HG03045 (cell line): ENCODE results near the gene KCNK10.

Experiments used
- ATAC-seq: cut with Tn5 transposase; IDR thresholded peaks from one replicate; pipeline ENCODE4 v1.9.1; 2021; ENCODE audit warnings: mild to moderate bottlenecking, moderate library complexity; ENCODE audit not compliant: unreplicated experiment

The KCNK10 gene

DNA sequence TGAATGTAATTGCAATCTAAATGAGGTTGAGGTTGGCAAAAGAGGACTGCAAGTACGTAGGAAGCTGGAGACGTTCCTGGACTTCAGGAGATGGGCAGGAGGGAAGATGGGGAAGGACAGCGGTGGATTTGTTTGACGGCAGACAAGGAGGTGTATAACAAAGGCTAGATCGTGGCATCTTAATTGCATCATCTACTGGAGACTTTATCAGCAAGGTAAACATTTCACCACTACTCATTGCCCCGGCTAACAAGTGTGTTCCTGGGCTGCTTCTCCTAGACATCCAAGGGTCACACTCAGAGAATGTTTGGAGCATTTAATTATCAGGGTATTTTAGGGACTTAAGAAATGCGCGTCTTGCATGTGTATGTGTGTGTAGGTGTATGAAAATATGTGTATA is 128.5 kb downstream of the KCNK10 start:
- ATAC-seq = no peak

DNA sequence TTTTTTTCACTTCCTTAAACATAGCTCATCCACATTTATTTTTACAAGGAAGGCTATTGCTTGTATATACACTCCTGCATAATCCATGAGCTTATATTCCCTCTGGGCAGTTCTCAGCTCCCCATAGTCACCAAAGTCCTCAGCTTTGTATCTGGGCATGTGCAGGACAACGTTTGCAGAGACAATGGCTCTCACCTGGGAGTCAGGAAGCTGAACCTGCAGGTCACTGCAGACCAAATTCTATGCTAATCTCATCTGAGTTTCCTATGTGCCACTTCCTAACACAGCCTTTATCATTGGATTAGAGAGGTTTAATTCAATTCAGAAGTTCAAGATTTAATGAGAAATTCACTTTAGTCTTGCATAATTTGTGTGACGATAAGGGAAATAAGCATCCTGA is 131.5 kb downstream of the KCNK10 start:
- ATAC-seq = no peak

DNA sequence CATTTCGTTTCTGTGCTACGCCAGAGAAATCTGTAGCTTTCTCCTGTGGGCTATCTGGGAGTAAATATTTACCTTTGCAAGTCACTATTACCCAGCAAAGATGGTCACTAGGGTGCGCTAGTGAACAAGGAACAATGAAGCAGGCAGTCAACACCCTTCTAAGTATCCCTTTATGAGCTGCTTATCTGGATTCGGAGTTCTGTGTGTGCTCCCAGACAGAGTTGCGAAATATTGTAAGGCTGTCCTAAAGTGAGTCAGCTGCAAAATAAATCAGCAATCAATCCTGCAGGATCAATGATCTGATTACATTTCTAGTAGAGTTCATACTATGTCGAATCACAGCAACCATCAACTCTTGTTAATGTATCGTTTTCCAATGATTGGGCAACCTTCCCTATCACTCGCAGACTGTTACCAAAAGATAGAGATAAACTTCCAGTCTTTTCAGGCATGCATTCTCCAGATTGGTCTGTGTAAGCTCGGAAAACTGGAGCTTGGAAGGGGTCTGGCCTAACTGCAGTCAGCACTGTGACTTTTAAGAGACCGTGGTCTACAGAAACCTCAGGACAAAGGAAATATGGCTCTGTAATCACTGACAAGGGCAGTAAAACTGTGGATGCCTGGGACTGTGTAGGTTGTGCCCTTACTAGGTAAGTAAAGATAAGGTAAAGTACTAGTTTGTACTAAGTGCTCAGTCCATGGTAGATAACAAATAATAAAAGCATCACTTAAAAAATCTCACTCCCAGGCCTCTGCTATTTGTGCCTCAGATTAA is 133.5 kb downstream of the KCNK10 start:
- no peak for ATAC-seq

DNA sequence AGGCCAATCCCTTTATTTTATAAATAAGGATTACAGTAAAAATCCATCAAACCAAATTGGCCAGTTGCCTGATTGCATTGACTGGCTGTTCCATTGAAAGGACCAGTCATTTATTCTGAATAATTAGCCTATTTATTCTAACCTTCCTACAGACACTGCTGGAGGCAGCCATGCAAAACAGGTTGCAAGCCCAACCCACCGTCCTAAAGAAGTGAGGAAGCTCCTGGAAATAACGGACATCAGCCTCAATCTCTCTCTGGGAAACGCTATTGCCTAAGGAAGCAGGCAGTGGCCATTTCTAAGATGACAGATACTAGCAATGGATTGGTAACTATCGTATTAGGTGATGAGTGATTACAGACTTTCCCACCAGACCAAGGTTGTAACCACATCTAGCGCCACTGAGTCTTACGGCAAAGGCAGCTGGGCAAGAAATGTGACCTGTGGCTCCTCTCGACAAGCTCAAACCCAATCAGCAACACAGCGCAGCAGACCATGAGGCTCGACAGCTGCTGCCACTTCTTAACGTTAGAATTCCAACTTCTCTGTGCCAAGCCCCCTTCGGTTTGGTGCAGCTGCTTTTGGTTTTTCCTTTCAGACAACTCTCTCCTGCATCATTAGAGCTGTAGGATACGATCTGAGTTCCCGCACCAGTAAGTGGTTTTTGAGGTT is 134.2 kb downstream of the KCNK10 start:
- no peak for ATAC-seq

DNA sequence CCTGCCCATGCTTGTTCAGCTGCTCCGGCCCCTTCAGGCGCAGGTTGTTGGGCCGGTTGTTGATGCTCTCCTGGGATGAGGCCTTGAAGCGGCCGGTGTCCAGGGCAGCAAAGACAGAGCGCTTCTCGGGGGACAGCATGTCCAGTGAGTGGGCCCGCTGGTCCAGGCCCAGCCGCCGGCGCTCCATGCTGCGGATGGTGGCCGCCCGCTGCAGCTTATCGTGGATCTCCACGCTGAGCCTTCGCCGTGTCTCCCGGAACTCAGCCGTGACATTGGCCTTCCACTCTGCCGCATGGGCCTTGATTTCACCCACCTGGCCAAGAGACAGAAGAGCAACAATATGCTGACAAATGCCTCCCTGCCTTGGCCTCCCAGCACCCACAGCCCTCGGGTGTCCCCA is 137.2 kb downstream of the KCNK10 start:
- no peak for ATAC-seq

DNA sequence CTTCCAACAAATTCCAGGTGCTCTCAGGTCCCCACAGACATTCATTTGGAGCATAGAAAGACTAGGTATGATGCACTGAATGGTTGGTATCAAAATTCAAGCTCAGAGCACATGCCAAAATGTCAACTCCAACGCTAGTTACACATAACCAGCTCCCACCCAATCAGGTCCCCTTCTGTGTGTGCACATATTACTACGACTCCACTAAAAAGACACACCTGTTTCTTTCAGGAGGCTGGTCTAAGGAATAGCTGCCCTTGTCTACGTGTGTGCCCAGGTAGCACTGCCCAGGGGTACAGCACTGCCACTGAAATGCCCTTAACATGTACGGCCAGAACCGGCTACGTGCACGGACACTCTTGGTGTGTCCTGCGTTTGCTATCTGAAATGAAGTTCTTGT is 138.1 kb downstream of the KCNK10 start:
- no peak for ATAC-seq

DNA sequence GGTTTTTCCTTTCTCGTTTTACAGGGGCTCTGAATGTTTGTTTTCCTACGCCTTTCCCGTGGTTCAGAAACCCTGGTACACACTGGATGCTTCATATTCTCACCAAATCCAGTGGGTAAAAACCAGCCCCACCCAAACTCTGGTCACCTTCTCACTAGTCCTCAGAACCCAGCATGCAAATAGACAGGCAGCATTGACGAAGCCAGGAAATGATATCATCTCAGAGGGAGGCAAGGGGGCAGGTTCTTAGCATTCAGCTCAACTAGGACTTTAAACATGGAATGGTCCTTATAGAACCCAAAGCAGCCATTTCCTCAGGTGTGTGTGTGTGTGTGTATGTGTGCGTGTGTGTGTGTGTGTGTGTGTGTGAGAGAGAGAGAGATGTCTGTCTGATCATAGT is 142.0 kb downstream of the KCNK10 start:
- no peak for ATAC-seq

DNA sequence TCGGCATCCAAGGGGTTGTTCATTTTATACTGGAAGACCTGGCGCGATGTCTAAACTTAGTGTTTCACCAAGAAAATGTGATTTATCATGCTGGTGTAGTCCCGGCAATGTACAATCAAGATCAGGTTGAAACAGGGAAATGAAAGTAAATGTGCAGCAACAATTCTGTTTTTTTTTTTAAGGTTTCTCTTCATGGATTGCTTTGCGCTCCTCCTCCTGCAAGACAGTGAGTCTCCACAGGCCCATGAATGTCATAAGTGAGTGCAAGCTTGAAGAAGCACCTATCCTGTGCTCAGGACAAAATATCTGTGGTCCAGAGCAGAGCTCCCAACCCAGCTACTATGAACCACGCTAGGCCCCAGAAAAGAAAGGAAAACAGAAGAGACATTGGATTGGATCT is 143.4 kb downstream of the KCNK10 start:
- ATAC-seq = no peak

DNA sequence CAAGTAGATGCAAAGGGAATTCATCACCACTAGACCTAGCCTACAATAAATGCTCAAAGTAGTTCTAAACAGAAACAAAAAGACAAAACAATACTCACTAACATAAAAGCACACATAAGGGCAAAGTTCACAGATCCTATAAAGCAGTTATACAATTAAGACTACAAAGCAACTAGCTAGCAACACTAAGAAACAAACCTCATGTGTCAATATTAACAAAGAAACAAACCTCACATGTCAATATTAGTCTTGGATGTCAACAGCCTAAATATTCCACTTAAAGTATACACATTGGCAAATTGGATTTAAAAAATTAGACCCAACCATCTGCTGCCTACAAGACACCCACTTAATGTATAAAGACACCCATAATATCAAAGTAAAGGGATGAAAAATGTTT is 152.7 kb downstream of the KCNK10 start:
- ATAC-seq = no peak

DNA sequence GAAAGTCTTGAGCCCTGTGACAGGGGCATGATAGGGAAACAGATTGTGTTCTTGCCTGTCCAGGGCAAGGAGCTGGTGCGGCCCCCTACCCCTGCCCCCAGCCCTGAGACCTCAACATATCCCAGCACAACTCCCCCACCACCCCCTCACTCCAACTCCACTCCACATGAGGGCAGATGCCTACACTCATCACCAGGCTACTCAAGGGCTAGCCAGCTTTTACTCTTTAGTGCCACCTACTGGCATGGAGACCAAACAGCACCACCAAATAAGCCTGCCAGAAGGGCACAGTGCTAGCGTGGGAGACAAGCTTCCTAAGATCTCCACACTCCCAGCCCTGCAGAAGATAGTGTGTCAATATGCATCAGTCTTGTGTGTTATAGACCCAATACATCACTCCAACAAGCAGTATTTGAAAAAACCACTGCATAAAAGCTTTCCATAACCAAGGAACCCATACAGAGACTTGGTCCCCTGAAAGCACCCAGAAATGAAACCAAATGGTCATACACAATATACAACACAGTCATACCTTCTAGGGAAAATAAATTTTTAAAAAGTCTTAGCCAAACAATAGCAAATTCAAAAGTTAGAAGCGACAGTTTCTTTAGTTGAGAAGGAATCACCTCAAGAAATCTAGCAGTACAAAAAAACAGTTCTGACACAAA is 154.4 kb downstream of the KCNK10 start:
- ATAC-seq = peak; percentile 89

DNA sequence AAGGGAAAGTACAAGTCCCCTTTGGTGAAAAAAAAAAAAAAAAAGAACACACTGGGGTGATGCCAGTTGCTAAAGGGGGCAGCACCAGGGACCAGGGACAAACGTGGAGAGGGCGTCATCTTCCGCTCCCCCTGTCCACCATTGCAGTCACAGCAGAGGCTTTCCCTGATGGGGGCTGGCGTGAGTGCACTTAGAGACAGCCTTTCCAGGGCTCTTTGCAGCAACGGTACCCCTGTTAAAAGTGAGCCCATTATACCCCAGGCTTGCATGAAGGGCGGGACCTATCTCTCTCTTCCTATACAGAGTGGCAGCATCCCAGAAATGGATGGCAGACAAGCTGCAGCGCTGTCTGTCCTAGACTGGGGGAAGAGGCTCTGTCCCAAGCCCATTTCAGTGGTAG is 155.0 kb downstream of the KCNK10 start:
- no peak for ATAC-seq

DNA sequence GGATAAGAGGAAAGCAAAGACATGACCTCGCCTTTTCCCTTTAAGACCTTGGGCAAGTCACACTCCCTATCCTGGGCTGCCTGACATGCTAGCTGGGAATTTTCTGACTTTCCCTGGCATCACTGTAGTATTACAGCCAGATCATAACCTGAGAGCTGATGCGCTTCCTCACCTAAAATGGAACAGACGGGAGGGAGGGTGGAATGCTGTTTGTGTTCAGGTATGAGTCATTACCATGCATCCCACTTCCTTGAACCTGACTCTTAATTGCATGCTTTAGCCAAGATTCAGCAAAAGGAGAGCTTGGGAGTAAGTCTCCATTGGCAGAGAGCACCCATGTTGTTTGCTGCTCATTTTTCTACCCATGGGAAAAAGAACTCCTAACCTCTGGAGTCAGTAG is 156.5 kb downstream of the KCNK10 start:
- no peak for ATAC-seq

DNA sequence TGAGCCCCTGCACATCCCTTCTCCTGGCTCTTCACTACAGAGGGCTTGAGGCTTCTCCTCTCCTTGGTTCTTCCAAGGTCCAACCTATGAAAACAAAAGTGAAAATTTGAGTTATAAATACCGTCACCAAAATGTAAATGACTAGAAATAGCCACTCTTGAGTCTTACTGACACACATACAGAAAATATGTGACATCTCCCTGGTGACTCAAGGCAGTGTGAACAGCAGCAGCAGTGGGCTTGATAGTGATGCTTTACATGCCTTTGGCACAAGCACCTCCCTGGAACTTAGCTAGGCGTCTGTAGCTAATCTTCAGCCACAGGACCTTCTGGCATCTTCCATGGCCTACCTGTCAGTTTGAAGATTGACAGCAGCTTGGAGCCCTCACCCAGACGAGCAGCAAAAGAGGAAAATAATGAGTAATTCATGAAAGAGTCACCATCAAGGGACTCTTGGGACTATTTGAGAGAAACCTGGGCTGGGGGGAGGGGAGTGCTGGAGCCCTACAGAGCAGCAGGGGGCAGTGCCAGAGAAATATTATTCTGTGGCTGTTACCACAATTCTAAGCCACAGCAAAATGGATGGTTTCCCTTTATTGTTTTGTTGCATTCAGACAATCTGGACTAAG is 158.0 kb downstream of the KCNK10 start:
- ATAC-seq = no peak

DNA sequence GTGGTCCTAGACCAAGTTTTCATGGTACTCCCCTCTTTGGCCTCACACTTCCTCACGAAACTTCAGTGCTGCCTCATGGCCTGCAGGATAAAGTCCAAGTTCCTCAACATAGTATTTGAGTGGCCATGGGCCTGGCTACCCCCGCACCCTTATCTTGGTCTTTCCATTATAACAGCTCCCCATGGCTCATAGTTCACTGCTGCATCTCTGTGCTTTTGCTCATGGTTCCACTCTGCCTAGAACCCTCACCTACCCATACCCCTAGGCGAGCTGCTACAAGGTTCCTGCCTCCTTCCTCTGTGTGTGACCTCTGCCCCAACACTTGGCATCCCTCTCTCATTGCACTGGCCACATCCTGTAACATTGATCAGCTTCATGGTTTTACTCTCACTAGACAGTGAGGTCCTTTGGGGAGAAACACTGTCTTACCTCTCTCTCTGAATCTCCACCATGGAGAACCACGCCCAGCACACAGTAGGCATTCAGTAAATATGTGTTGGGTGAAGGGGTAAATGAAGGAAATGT is 159.3 kb downstream of the KCNK10 start:
- no peak for ATAC-seq

DNA sequence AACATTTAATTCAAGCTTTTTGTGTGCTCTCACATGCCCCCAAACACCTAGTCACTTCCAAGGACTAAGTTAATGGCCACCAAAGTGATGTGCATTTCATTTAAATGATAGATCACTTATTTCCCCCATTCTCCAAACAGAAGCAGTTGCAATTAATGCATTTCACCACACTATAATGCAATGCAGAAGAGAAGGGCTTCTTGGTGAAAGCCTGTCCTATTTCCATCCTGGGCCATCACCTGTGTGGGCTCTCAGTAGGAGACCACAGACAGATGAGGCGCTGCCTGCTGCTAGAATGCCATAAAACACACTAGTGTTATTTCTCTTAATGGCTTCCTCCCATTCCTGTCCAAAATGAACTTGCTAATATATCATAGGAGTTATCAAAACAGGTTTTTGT is 166.9 kb downstream of the KCNK10 start:
- ATAC-seq = no peak

DNA sequence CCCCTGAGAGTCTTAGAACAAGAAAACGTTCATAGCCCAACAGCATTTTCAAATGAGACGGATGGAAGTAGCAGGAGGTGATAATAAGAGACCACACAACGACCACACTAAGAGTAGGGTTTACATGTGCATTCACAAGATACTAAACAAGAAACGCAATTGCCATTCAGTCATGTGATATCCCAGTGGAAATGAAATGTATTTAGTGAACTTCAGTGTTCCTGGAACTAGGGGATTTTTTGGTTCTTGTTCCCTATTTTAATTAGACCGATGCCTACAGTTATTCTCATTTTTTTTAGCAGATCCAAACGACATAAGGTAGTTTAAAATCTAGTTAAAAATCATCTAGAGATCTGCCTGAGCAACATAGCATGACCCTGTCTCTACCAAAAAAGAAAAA is 168.1 kb downstream of the KCNK10 start:
- no peak for ATAC-seq

DNA sequence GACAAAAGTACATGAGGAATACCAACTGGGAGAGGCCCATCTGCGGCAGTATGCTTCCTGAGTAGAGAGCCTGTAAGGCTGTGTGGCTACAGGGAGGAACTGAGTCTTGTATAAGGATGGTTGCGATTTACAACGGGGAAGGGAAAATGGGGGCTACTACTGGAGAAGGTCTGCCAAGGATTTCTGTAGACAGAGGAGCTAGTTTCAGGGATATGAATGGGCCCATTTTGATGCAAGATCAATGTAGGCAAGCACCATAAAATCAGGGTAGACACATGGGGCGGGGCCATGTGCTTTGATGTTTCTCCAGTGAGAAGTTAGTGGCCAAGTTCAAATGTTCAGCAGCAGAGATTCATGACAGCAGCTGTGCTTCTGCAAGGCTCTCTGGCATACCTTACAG is 168.7 kb downstream of the KCNK10 start:
- no peak for ATAC-seq

DNA sequence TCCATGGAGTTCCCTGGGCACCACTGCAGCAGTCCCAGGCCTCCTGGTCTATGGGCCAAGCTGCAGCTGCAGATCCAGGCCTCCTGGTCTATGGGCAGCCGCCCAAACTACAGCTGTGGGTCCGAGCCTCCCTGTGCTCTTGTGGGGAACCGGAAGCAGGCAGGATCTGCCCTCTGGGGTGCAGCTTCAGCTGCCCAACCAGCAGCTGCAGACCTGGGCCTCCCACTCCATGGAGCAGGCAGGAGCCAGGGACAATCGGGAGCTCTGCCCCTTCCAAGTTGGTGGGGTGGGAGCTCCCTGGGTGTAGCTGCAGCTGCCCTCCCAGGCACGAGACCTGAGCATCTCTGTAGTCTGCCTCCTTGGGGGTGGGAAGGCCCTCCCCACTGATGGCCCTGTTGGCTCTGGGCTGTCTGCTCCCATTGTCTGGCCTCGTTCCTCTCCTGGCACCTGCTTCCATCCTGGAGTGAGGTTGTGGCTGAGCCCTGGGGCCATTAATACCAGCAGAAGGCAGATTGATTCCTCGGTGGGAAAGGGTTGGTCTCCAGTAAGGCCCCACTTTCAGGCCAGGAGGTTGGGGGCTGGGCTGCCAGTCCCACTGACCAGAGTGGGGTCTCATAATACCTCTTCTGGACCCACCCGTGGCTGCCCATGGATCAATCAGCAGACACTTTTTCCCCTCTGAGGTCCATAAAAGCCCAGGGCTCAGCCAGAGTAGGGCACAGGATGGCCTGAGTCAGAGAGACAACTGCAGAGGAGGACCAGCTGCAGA is 176.0 kb downstream of the KCNK10 start:
- no peak for ATAC-seq

DNA sequence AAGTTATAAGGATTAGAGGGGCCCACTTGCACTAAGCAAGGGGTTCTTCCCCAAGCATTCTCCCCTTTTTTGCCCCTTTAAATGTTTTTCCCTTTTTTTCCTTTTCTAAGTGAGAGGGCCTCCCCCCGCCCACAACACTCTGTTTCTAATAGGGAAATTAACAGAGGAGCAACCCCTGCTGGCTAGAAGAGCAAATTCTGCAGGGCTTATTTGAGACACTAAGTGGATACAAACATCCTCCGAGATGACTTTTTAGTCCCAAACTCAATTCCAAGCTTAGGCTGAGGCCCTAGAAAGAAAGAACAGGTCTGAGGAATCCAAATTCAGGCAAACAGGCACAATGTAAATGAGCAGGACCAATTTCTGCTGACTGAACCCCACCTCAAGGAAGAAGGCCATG is 179.3 kb downstream of the KCNK10 start:
- ATAC-seq = no peak

DNA sequence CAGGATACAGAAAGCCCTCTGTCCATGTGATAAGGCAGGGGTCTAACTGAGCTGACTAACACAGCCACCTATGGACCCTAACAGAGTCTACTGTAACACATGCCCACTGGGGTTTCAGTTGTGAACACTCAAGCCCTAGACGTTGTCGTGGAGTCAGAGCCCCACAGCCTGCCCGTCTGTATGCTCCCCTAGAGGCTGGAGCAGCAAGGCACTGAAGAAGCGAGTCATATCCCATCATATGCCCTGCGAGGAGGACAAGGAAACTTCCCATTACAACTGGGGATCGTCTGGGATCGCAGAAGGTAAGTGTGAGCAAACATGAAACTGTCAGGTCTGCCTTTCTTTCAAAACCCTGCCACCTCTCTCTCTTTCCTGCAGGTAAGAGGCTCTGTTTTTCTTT is 180.1 kb downstream of the KCNK10 start:
- no peak for ATAC-seq

DNA sequence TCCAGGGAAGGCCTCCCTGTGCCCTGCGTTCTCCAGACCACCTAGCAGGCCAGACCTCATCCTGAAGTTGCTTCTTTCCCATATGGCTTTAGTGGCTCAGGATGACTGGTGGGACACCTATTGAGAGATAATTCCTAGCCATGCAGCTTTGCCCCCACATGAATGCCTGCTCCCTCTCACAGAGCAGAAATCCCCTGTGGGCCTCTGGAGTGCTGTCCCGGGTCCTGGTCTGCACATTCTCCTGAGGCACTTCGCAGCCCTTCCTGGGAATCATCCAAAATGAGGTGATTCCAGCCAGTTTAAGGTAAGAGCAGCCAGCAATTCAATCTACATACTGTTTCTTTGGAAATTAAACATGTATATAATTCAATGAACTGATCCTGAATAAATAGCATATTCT is 182.2 kb downstream of the KCNK10 start:
- ATAC-seq = no peak
